SH-SY5Y (cell line): ENCODE measurements around the gene TEDC1.

ENCODE experiments used
- GATA2 ChIP-seq: IDR thresholded peaks from 2 replicates; pipeline ENCODE4 v1.6.1; 2011; ENCODE audit warnings: mild to moderate bottlenecking, low read depth, low read length
- GATA3 ChIP-seq: IDR thresholded peaks from 2 replicates; pipeline ENCODE4 v1.6.1; 2011; ENCODE audit warnings: low read depth, mild to moderate bottlenecking, low read length, moderate library complexity

DNA sequence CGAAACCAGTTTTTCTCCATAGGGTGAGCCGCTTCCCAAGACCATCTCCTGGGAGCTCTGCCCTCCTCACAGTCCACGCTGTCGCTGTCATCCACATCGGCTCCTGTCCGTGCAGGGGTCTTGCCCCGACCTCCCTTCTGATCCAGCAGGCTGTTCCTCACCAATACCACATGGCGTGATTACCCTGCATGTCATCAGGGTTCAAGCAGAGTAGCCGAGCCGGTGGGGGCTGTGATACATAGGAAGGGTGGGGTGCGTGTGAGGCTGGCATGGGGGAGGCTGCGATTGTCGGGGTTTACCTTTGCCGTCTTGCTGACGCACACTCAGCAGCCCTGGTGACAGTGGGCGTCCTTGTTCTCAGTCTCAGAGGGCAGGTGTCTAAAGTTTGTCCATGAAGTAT lies 17.0 kb downstream of the TEDC1 start:
- TF ChIP-seq GATA2, result no peak
- no peak for TF ChIP-seq GATA3
